Erythroblast (primary cell): ENCODE measurements around the gene CHRDL2.

Experiments used
- GATA1 ChIP-seq: IDR thresholded peaks from 2 replicates; pipeline ENCODE4 v1.6.1; 2011; ENCODE audit warnings: low read depth, mild to moderate bottlenecking, control low read depth, low read length, moderate library complexity
- POLR2A ChIP-seq: IDR thresholded peaks from 2 replicates; pipeline ENCODE4 v1.6.1; 2011; ENCODE audit warnings: mild to moderate bottlenecking, low read length

DNA sequence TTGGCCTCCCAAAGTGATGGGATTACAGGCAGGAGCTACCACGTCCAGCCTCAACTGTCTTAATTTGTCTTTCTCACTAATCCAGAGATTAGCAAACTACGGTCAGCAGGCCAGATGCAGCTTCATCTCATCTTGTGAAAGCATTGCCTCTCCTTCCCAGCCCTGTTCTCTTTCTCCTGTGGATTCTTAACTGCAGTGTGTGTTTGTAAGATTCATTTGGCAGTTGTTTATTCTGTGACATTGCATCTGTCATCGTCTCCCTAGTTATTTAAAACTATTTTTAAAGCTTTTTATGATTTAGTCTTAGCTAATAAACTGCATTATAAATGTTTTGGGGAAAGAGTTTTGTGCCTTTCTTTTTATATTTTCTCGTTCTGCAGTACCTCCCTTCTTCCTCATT, 46.7 kb upstream of the CHRDL2 start:
- TF ChIP-seq POLR2A (no peak), GATA1 (no peak)
